Neural progenitor cell (in vitro differentiated cells): ENCODE measurements around the gene GJA4. TPM values are rescaled to one million over a fixed set of nuclear protein-coding genes. Genes with fewer than 3 reads are reported as not detected.
"Not testable (repeated sequence)": the region's sequence is repeated elsewhere in the genome, so short reads cannot be mapped to it uniquely, and the experiment has no call there.

Experiments
- DNase-seq: peaks from one replicate; pipeline ENCODE4 v3.0.0-alpha.2; 2016; ENCODE audit warnings: low spot score
- H2AFZ ChIP-seq: fragments of 200-600 bp; sonication (generic); replicated peaks from 2 replicates; pipeline ENCODE4 v1.6.1; 2016; ENCODE audit warnings: antibody characterized with exemption
- H3F3A ChIP-seq: fragments of 200-600 bp; sonication (generic); 2 replicates; pipeline ENCODE4 v1.6.1; 2016; ENCODE audit warnings: antibody characterized with exemption, low read depth
- H3K27ac ChIP-seq: fragments of 200-600 bp; sonication (generic); 2 replicates; pipeline ENCODE4 v1.5.1; 2016; ENCODE audit warnings: mild to moderate bottlenecking
- H3K27me3 ChIP-seq: fragments of 200-600 bp; sonication (generic); 2 replicates; pipeline ENCODE4 v1.6.1; 2016; ENCODE audit warnings: mild to moderate bottlenecking, moderate library complexity
- H3K36me3 ChIP-seq: fragments of 200-600 bp; sonication (generic); 2 replicates; pipeline ENCODE4 v1.5.1; 2016
- H3K4me1 ChIP-seq: fragments of 200-600 bp; sonication (generic); 2 replicates; pipeline ENCODE4 v1.6.1; 2016; ENCODE audit warnings: mixed run types
- H3K4me2 ChIP-seq: fragments of 200-600 bp; sonication (generic); 2 replicates; pipeline ENCODE4 v1.6.1; 2016
- H3K4me3 ChIP-seq: fragments of 200-600 bp; sonication (generic); 2 replicates; pipeline ENCODE4 v1.5.1; 2016
- H3K79me2 ChIP-seq: fragments of 200-600 bp; sonication (generic); 2 replicates; pipeline ENCODE4 v1.6.1; 2016; ENCODE audit warnings: low read depth
- H3K9ac ChIP-seq: fragments of 200-600 bp; sonication (generic); 2 replicates; pipeline ENCODE4 v1.6.1; 2016
- H3K9me3 ChIP-seq: fragments of 200-600 bp; sonication (generic); 2 replicates; pipeline ENCODE4 v1.5.1; 2016; ENCODE audit warnings: low read depth
- H4K20me1 ChIP-seq: fragments of 200-600 bp; sonication (generic); 2 replicates; pipeline ENCODE4 v1.6.1; 2016; ENCODE audit warnings: low read depth
- H3K27ac Mint-ChIP-seq: 3 replicates; pipeline ENCODE4 v1.8.0; 2021; ENCODE audit warnings: mixed read lengths
- H3K27me3 Mint-ChIP-seq: 2 replicates; pipeline ENCODE4 v1.8.0; 2022; ENCODE audit warnings: low read depth, mild to moderate bottlenecking, inconsistent platforms, moderate library complexity, mixed read lengths; ENCODE audit not compliant: insufficient read depth
- H3K36me3 Mint-ChIP-seq: 3 replicates; pipeline ENCODE4 v1.8.0; 2021; ENCODE audit warnings: mixed read lengths
- H3K4me1 Mint-ChIP-seq: 3 replicates; pipeline ENCODE4 v1.8.0; 2021; ENCODE audit warnings: mixed read lengths
- H3K4me3 Mint-ChIP-seq: 3 replicates; pipeline ENCODE4 v1.8.0; 2021; ENCODE audit warnings: mild to moderate bottlenecking, moderate library complexity, mixed read lengths
- H3K9me3 Mint-ChIP-seq: 3 replicates; pipeline ENCODE4 v1.8.0; 2020; ENCODE audit warnings: mixed read lengths
- EZH2 ChIP-seq: fragments of 200-600 bp; sonication (generic); IDR thresholded peaks from 2 replicates; pipeline ENCODE4 v1.6.1; 2017; ENCODE audit warnings: antibody characterized with exemption, mild to moderate bottlenecking, moderate library complexity
- EZH2phosphoT487 ChIP-seq: fragments of 200-600 bp; sonication (generic); IDR thresholded peaks from 2 replicates; pipeline ENCODE4 v1.6.1; 2017; ENCODE audit warnings: antibody characterized with exemption
- total RNA-seq: library from RNA; depleted of rRNA; stranded (reverse); fragments of >200 nt; gene quantifications from 2 replicates; pipeline ENCODE4 v1.2.3, GENCODE V29; 2015; ENCODE audit warnings: low replicate concordance
- TF ChIP-seq, protein P1 (sequence below): fragments of 200-600 bp; sonication (generic); IDR thresholded peaks from 2 replicates; pipeline ENCODE4 v1.5.1; 2017; ENCODE audit warnings: antibody characterized with exemption, mild to moderate bottlenecking

Gene GJA4
- total RNA-seq, 1 donor from 2014 or later: not detected

DNA sequence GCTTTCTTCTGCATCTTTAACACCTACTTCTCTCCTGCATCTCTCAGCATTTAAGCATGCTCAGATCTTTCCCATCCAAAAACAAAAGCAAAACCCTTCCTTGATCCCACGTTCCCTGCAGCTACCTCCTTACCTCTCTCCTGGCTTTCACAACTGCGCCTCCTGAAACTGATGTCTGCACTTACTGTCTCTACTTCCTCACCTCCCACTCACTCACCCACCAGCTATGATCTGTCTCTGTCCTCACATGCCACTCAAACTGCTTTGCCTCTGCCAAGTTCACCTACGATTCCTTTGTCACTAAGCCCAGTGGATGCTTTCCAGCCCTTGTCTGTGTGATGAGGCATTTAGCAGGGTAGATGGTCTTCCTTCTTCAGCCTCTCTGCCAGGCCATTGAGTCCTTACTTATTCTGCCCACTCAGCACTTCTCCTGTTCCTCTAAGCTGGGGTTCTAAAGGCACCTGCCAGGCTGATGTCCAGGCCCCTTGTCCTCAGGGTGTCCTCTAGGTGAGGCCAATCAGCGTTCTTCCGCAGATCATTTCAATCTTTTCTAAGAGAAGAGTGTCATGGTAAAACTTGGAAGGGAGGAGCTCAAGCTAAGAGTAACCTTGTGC lies 21.8 kb upstream of the GJA4 start:
- TF ChIP-seq EZH2 (no peak), EZH2phosphoT487 (no peak)
- TF ChIP-seq, protein P1, sequence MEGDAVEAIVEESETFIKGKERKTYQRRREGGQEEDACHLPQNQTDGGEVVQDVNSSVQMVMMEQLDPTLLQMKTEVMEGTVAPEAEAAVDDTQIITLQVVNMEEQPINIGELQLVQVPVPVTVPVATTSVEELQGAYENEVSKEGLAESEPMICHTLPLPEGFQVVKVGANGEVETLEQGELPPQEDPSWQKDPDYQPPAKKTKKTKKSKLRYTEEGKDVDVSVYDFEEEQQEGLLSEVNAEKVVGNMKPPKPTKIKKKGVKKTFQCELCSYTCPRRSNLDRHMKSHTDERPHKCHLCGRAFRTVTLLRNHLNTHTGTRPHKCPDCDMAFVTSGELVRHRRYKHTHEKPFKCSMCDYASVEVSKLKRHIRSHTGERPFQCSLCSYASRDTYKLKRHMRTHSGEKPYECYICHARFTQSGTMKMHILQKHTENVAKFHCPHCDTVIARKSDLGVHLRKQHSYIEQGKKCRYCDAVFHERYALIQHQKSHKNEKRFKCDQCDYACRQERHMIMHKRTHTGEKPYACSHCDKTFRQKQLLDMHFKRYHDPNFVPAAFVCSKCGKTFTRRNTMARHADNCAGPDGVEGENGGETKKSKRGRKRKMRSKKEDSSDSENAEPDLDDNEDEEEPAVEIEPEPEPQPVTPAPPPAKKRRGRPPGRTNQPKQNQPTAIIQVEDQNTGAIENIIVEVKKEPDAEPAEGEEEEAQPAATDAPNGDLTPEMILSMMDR: no peak
- Mint-ChIP-seq H3K36me3 (no peaks in the 10 kb centered on the region), H3K27me3 (no peaks in the 10 kb centered on the region), H3K4me1 (peaks cover 2% of the 10 kb centered on the region), H3K27ac (no peak overlapping the region), H3K4me3 (no peak overlapping the region), H3K9me3 (no peaks in the 10 kb centered on the region)
- H3K36me3 ChIP-seq: no peaks in the 10 kb centered on the region
- no peak for DNase-seq
- H3K27me3 ChIP-seq: no peaks in the 10 kb centered on the region
- H2AFZ ChIP-seq: no peak overlapping the region
- H3K27ac ChIP-seq: no peak overlapping the region
- H4K20me1 ChIP-seq: no peaks in the 10 kb centered on the region
- no peak overlapping the region for H3K9ac ChIP-seq
- H3K9me3 ChIP-seq: no peaks in the 10 kb centered on the region
- H3K79me2 ChIP-seq: no peaks in the 10 kb centered on the region
- no peaks in the 10 kb centered on the region for H3F3A ChIP-seq
- H3K4me3 ChIP-seq: no peak overlapping the region
- no peak overlapping the region for H3K4me2 ChIP-seq
- H3K4me1 ChIP-seq: no peaks in the 10 kb centered on the region

DNA sequence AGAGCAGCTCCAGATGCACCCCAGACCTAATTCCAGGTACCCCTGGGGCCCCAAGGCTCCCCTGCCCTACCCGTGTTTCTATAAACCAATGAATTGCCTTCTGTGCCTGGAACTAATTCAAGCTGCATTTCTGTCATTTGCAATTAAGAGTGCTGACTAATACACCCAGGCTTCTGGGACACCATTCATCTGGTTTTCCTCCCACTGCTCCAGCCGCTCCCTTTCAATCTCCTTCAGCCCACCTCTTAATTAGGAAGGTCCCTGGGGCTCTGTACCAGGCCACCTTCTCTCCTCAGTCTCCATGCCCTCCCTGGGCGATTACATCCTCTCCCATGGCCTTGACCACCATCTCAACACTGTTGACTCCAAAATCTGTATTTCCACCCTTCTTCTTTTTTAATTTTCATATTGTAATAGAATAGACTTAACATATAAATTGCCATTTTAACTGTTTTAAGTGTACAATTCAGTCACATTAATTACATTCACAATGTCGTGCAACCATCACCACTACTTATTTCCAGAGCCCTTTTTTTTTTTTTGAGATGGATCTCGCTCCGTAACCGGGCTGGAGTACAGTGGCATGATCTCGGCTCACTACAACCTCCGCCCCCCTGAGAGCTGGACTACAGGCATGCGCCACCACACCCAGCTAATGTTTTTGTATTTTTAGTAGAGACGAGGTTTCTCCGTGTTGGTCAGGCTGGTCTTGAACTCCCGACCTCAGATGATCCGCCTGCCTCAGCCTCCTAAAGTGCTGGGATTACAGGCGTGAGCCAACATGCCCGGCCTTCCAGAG lies 21.0 kb upstream of the GJA4 start:
- H3K9ac ChIP-seq: no peak overlapping the region
- Mint-ChIP-seq H3K27me3 (no peaks in the 10 kb centered on the region), H3K4me3 (no peak overlapping the region), H3K27ac (no peak overlapping the region), H3K36me3 (no peaks in the 10 kb centered on the region), H3K9me3 (no peaks in the 10 kb centered on the region), H3K4me1 (peaks cover 2% of the 10 kb centered on the region)
- no peaks in the 10 kb centered on the region for H3K9me3 ChIP-seq
- no peak overlapping the region for H3K4me3 ChIP-seq
- H3K79me2 ChIP-seq: no peaks in the 10 kb centered on the region
- no peak overlapping the region for H3K27ac ChIP-seq
- H4K20me1 ChIP-seq: no peaks in the 10 kb centered on the region
- DNase-seq: no peak
- no peaks in the 10 kb centered on the region for H3K36me3 ChIP-seq
- no peak overlapping the region for H2AFZ ChIP-seq
- H3K4me1 ChIP-seq: no peaks in the 10 kb centered on the region
- H3F3A ChIP-seq: no peaks in the 10 kb centered on the region
- no peaks in the 10 kb centered on the region for H3K27me3 ChIP-seq
- H3K4me2 ChIP-seq: no peak overlapping the region
- TF ChIP-seq EZH2 (no peak), EZH2phosphoT487 (no peak)
- TF ChIP-seq, protein P1: no peak

DNA sequence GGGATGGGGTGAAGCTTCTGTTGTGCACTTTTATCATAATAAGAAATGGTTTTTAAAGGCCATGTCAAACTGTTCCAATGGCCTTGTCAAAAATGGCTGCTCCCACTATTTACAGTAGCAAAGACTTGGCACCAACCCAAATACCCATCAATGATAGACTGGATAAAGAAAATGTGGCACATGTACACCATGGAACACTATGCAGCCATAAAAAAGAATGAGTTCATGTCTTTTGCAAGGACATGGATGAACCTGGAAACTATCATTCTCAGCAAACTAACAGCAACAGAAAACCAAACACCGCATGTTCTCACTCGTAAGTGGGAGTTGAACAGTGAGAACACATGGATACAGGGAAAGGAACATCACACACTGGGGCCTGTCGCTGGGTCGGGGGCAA lies 19.7 kb upstream of the GJA4 start:
- not testable (repeated sequence) for H3K36me3 ChIP-seq, H3K4me1 ChIP-seq, H2AFZ ChIP-seq, H3K9ac ChIP-seq, H3K4me2 ChIP-seq, H3K27ac Mint-ChIP-seq, H3K36me3 Mint-ChIP-seq, H3K9me3 ChIP-seq, H3K27ac ChIP-seq, H3K27me3 Mint-ChIP-seq, H3F3A ChIP-seq, DNase-seq, H3K27me3 ChIP-seq, H3K79me2 ChIP-seq, H4K20me1 ChIP-seq, H3K4me3 ChIP-seq, H3K4me3 Mint-ChIP-seq, H3K4me1 Mint-ChIP-seq, H3K9me3 Mint-ChIP-seq

DNA sequence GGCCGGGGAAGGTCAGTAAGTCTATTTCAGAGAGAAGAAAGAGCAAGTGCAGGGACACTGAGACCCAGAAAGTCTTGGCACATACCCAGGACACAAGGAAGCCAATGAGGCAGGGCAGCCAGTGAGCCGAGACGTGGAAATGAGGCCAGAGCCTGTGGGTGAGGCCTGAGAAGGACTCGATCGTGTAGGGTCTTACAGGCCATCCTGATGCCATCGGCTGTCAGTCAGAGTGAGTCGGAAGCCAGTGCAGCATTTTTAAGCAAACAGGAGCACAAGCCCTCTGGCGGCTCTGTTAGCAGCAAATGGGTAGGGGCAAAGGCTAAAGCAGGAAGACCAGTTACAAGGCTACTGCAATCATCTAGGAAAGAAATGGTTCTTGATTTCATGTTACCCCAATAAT lies 17.8 kb upstream of the GJA4 start:
- Mint-ChIP-seq H3K36me3 (no peaks in the 10 kb centered on the region), H3K4me3 (no peak overlapping the region), H3K27me3 (peaks cover 6% of the 10 kb centered on the region), H3K27ac (no peak overlapping the region), H3K4me1 (peaks cover 2% of the 10 kb centered on the region), H3K9me3 (no peaks in the 10 kb centered on the region)
- Histone ChIP-seq H3K9ac (no peak overlapping the region), H3K4me1 (no peaks in the 10 kb centered on the region), H3F3A (no peaks in the 10 kb centered on the region), H2AFZ (no peak overlapping the region), H3K4me2 (no peak overlapping the region), H3K4me3 (no peak overlapping the region), H3K36me3 (no peaks in the 10 kb centered on the region), H3K79me2 (no peaks in the 10 kb centered on the region), H3K27me3 (peaks cover 17% of the 10 kb centered on the region), H4K20me1 (no peaks in the 10 kb centered on the region), H3K27ac (no peak overlapping the region), H3K9me3 (no peaks in the 10 kb centered on the region)
- TF ChIP-seq EZH2: no peak
- TF ChIP-seq, protein P1: no peak
- TF ChIP-seq EZH2phosphoT487: no peak
- no peak for DNase-seq
